Esophagus muscularis mucosa (tissue), 4 donors: ENCODE measurements around the gene MTUS2.

Source experiments
- EP300 ChIP-seq: sonication (generic); formaldehyde crosslinking; IDR thresholded peaks from one replicate; pipeline ENCODE4 v1.6.1; 2017; ENCODE audit warnings: antibody characterized with exemption
- POLR2AphosphoS5 ChIP-seq, 2 donors: sonication (generic); formaldehyde crosslinking; IDR thresholded peaks; one replicate each; pipeline ENCODE4 v1.6.1; 2017; ENCODE audit warnings: antibody characterized with exemption in 2 of 2
- TF ChIP-seq, protein P1 (sequence below), 3 experiments: fragments of 200-600 bp in 2 of 3; fragments of 450-650 bp in 1 of 3; sonication (generic) in 2 of 3; IDR thresholded peaks; one replicate each; pipeline ENCODE4 v1.5.1; 2017 to 2019; ENCODE audit warnings: antibody characterized with exemption in 3 of 3, mild to moderate bottlenecking in 2 of 3, moderate library complexity in 1 of 3

GRCh38 chr13:29111446-29111845, 291.3 kb downstream of the MTUS2 start:
- TF ChIP-seq EP300 (no peak), POLR2AphosphoS5 (IDR thresholded peaks at IDR 0.05) (no peak)
- TF ChIP-seq, protein P1, sequence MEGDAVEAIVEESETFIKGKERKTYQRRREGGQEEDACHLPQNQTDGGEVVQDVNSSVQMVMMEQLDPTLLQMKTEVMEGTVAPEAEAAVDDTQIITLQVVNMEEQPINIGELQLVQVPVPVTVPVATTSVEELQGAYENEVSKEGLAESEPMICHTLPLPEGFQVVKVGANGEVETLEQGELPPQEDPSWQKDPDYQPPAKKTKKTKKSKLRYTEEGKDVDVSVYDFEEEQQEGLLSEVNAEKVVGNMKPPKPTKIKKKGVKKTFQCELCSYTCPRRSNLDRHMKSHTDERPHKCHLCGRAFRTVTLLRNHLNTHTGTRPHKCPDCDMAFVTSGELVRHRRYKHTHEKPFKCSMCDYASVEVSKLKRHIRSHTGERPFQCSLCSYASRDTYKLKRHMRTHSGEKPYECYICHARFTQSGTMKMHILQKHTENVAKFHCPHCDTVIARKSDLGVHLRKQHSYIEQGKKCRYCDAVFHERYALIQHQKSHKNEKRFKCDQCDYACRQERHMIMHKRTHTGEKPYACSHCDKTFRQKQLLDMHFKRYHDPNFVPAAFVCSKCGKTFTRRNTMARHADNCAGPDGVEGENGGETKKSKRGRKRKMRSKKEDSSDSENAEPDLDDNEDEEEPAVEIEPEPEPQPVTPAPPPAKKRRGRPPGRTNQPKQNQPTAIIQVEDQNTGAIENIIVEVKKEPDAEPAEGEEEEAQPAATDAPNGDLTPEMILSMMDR (IDR thresholded peaks at IDR 0.05): no peak
